NCI-H2081 (cell line): ENCODE results near the gene PTPRD.
"Not testable (repeated sequence)": the region's sequence is repeated elsewhere in the genome, so short reads cannot be mapped to it uniquely, and the experiment has no call there.

ENCODE experiments used
- DNase-seq, 2 experiments: peaks; one replicate each; lab custom pipeline; 2025; lab: John Stamatoyannopoulos, UW

Gene PTPRD

DNA sequence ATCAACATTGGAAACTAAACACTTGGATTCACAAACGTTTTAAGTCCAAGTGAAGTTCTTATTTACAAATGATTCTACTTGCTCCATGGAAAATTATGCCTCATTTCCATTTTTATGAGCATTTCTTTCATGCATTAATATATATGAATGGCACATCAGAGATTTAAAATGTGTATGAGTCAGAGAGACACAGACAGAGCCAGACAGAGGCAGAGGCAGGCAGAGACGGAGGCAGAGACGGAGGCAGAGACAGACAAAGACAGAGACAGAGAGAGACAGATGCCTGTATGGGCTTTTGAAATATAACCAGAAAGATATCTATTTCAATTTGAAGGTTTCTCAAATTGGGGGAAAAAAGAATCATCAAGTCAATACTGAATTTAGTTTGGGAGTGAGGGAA, 649.0 kb downstream of the PTPRD start:
- no peak for DNase-seq

DNA sequence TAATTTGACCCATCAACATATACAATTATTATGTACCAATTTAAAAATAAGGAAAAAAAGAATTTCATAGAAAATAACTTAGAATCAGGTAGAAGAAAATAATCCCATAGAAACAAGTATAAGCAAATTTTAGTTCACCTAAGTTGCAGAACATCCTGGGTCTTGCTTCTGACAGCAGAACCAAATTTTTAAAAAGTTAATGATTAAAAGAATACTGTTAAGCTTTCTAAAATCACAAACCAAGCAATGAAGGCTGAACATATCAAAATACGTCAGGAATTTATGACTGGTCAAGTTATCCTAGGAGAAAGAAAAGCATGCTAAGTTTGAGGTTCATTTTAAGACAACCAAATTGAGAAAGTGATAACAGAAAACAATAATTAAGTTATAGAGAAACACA, 650.9 kb downstream of the PTPRD start:
- DNase-seq, result no peak

DNA sequence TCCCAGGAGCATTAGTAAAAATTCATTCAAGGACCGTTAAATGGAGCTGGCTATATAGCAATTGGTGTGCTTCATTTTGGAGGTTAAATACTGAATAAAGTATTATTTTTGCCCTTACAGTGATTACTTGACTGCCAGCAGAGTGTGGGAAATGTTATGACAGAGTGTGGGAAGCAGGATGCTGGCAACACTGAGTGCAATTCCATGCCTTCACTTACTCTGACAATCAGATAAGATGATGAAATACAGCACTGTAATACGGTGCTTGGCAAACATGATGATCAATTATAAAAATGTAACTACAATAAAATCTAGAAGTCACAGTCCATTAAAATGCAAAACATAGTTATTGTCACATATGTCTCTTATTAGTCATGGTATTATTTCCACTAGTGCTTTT, 651.3 kb downstream of the PTPRD start:
- no peak for DNase-seq

DNA sequence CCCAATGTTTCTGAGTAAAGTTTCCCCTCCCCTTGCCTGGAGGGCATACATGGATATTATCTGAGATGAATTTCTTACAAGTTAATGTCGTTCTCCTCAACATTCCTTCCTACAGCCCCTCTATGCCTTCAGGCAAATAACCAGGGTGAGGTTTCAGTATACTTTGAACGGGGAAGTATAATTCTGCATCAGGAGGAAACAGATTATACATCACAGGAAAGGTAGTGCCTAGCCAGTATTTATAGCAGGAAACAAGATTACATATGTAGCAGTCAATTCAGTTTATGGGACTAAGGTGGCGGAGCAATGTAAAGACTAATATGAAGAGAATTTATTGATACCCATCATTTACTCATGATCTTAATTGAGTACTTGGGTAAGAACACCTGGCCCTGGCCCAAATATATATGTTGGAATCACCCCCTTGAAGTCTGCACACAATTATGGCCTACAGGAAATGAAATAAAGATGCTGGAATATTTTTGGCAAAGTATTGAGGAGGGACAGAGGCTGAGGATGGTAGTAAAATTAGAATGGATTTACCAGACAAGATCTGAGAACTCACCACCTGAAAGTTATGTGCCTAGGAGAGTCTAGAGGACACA, 661.1 kb downstream of the PTPRD start:
- no peak for DNase-seq

DNA sequence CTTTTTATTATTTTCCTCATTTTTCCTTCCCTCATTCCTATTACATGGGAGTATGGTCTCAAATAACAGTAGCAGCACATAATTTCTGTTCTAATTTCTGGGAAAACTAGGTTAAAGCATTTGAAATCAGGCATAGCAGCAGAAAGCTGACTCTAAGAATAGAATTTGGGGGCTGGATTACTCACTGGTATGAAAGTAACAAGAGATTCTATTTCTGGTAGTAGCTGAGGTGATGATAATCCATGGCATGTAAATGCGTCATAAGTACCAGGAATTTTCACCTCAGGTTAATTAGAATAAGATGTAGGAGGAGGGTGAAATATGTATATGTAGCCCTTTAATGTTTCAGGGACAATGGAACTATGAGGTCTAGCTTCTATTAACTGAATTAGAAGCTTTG, 662.0 kb downstream of the PTPRD start:
- DNase-seq, result no peak

DNA sequence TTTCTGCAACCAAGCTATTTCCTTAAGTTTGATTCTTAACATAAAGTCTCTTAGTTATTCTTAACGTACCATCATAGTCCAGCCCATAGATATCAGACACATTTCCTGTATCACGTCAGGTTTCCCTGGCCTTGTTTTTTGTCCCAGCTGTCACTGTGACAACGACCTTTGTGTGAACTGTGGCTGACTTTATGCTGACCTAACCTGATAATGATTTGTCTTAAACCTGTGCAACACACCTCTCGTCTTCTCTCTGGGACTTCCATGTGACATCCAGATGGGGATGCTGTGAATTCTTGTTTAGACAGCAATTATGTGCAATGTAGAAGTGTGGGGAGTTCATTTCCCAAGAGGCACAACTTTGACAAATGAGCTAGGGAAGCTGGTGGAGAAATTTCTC, 662.8 kb downstream of the PTPRD start:
- DNase-seq, result no peak

DNA sequence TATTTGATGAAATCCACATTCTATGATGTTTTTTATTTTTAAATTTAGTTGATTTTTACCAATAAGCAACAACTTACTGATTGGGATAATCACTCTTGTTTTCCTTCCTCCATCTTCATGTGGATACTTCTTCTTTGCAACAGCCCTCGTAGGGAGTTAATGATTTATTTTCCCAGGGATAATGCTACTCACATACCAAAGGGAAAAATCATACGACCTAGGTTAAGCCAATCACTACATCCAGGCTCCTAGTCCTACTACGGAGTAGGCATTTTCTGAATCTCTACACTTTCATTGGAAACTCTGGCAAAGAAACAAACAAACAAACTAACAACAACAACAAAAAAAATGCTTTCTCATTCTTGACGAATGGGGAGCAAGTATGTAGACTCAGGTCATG, 663.4 kb downstream of the PTPRD start:
- DNase-seq, result no peak

DNA sequence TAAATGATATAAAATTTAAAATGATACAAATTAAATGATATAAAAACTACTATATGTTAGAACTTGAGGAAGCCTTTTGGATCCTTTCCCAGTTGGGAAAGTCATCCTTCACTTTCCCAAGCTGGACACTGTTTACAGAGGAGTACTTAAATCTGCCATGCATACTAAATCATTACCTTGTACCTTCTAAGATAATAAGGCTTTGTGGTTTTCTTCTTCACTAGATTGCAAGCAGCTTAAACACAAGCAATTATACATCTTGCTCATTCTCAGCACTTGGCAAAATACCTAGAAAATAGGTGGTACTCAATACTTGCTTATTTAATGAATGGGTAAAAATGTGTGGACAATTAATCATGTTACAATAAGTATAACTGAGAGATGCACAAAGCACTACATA, 666.8 kb downstream of the PTPRD start:
- DNase-seq, result no peak

DNA sequence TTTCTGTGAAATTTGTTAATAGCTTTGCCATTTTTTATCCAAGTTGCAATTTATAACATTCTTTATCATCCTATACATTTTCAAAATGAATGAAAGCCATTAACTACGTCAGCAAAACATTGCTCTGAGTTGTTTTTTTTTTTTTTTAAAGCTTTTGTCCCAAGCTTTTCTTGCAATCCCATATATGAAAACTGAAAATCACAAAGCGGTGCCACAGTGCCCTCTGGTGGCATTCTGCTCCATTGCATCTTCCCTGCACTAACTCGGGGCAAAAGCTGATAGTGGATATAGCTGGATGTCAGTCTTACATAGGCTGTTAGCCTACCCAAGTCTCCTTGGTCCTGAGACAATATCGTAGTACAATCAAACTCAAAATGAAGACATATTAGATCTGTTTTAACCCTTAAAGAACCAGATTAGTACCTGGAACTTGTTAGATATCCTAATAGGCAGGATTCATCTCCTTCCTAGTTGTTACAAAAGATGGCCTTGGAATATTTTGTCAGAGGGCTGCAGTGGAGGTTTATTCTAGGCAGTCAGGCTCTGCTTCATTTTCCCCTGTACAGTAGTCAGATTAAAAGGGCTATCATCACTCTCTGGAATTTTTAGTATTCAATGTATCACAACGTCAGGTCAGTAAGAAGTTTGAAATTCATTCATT, 669.9 kb downstream of the PTPRD start:
- DNase-seq, result peak; percentile 58 to 76

DNA sequence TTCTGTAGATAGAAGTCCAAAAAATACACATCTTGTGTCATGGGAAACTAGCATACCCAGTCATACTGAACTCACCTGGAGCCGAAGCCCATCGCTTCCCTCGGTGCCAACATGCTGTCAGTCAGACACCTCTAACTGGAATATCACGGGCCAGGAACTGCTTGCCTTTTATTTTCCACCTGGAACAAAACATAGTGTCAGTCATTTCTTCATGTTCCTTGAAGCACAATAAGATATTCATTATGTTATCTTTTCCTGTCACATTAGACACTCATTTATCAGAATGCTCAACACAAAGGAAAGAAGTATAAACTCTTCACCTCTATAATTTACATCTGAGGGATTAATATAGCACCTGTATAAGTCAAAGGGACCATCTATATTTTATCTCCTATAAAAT, 674.4 kb downstream of the PTPRD start:
- no peak for DNase-seq

DNA sequence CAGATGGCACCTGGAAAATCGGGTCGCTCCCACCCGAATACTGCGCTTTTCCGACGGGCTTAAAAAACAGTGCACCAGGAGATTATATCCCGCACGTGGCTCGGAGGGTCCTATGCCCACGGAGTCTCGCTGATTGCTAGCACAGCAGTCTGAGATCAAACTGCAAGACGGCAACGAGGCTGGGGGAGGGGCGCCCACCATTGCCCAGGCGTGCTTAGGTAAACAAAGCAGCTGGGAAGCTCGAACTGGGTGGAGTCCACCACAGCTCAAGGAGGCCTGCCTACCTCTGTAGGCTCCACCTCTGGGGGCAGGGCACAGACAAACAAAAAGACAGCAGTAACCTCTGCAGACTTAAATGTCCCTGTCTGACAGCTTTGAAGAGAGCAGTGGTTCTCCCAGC, 681.3 kb downstream of the PTPRD start:
- not testable (repeated sequence) for DNase-seq

DNA sequence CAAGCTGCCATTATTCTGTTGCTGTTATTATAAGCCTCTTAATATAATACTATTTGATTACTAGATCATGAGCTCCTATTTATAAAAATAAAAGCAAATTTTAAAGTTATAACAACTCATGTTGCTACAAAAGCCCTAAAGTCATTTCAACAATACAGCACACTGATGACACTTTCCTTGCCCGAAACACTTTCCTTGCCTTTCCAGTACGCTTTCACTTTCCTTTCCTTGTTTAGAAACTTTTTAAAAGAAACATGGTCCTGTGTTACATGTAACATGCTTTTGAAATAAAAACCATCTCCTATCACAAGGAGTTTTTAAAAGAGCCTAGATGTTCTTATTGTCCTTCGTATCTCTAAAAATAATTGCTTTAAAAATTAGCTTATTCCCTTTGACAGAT, 688.4 kb downstream of the PTPRD start:
- DNase-seq, result no peak

DNA sequence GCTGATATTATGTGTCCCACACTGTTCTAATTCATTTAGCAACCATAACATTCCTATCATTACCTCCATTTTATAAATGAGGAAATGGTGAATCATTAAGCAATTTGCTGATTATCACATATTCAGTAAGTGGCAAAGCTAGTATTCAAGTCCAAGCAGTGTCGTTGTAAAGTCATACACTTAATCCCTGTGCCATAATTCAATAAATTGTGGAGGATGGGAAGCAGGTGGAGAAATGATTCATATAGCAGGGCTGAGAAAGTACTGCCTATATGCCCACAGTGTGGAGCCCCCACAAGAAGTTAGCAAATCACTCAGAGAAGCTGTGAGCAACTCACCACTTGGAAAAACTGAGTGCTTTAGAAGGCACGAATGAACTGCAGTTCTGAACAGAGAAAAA, 691.0 kb downstream of the PTPRD start:
- DNase-seq, result no peak

DNA sequence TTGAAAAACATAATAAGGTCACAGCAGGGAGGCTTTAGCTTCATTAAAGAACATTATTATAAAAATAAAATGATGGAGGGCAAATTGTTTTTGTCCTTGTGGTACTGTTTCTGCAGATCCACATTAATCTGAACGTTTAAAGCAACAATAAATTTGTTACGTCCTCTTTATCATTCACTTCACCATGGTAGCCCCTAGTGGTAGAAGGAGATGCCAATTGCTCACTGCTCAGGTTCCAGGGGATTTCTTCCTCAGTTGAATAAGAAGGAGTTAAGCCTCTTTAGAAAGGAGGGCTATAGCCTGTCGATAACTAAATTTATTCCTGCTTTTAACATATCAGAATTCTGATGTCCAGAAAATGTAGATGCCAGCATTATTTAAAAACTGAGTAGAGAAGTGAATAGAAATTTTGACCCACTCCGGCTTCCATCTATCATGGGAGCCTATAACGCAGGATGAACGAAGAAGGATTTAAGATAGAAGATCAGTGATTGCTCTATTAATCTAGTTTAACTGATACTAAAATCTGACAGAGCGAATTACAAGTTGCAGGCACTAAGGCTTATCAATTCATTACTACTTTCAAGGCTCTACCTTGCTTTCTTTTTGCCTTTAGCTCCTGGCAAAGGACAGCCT, 692.3 kb downstream of the PTPRD start:
- peak; percentile 14 to 54 for DNase-seq

DNA sequence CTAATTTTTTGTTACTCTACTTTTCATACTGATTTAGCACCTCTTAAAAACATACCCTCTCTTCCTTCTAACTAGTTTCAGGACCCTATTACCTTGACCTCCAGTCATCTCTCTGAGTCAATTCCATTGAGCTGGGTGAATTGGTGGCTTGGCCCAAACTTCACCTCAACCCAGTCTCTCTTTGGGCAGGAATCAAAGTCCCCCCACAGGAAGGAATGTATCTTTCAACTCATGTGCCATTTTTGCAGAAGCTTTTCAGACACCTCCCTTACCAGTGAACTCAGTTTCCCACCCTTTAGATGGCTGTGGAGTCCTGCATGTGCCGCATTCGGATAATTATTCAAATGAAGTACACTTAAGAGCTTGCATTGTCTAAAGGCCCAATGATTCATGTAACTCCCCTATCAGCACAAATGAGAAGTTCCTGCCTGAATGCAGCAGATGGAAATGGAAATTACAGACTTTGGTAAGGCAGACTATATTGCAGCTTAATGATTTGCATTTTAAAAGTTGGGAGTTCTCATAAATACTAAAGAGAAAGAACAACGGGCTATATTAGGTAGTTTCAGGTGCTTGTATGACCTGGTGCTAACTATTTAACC, 693.5 kb downstream of the PTPRD start:
- no peak for DNase-seq

DNA sequence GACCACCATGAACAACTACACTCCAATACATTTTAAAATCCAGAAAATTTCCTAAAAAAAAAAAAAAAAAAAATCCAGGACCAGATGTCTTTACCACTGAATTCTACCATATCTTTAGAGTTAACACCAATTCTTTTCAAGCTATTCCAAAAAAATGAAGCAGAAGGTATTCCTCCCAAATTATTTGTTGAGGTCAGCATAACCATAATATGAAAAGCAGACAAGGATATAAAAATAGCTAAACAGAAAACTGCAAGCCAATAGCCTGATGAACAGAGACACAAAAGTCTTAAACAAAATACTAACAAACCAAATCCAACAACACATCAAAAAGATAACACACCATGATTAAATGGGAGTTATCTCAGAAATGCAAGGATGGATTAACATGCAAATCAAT, 695.4 kb downstream of the PTPRD start:
- DNase-seq, result no peak

DNA sequence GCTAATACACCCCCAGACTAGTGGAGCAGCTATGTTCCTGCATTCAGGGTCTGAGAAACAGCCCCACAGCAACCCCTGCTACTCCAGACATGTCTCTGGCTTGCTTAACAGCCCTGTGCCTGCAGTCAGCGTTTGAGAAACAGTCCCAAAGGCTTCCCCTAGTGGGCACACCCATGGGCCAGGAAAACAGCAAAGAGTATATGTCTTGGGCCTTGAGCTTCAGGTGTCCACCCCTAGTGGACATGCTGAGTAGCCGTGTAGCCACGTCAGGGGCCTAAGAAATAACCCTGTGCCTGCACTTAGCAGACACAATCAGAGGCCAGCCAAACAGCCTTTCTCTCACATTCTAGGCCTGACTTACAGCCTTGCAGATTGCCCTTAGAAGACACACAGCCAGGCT, 698.6 kb downstream of the PTPRD start:
- no peak for DNase-seq

DNA sequence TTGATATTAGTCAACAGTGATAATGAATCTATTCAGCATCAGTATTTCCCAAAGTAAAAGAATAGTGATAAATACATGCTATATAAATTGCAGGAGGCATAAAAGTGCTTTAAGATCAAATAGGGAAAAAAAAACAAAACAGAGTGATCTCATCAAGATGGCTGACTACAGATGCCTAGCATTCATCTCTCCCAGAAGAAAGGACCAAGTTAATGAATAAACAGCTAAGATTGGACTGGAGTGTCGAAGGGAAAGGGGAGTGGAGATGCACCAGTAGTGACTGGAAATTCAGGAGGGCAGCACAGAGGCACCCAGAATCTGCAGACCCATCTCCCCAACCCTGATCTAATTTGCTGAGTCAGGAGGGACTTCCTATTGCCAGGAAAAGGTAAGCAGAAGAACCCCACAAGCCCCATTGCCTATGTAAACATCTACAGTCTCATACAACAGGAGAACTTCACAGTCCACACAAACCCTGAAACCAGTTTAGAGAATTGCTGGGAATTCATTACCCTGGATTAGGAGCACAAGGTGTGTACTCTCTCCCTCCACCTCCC, 699.4 kb downstream of the PTPRD start:
- no peak for DNase-seq

DNA sequence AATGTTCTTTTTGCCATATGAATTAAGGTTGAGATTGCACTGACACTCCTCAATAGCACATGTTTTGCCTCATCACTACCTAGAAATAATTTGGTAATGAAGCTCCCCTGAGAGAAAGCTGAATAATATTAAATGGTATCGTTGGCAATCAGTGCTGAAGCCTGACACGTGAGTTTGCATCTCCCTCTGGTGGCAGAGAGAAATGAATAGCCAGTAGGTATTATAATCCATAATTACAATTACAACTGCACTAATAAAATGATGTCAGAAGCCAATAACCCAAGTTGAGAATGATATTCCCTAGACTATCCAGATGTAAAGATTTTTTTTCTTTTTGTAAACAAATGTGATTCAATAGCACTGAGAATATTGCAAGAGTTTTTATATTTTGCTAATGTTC, 700.3 kb downstream of the PTPRD start:
- peak; percentile 29 to 62 for DNase-seq

DNA sequence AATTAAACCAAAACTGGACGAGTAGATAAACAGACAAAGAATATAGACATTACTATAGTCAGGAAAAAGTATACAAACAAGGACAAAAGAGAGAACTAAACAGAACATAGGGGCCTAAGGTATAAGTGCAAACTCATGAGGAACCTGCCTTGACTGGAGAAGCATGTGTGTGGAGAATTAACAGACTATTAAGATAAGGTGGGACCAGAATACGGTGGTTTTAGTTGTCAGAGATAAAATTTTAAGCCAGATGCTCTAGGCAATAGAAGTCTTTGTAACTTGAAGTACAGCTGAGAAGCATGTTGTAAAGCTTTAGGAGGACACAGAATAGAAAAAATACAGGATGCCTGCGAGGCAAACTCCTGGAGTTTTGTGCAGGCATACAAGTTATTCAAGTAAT, 707.1 kb downstream of the PTPRD start:
- DNase-seq, result no peak

DNA sequence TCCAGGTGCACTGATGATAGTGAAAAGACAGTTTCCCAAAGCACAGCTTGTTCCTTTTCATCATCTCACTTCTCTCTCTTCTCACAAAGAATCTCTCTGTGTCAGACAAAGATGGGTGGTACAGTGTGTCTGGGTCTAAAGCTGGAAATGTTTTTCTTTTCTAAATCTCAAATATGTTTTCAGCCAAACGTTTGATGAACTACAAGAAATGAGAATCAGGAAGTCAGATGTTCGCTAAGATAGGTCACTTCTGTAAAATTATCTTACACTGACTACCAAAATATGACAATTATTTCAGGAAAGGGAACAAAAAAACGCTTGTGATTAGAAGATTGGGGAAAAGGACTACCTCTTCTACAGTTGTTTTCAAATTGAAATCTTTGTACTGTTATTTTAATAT, 708.8 kb downstream of the PTPRD start:
- no peak for DNase-seq

DNA sequence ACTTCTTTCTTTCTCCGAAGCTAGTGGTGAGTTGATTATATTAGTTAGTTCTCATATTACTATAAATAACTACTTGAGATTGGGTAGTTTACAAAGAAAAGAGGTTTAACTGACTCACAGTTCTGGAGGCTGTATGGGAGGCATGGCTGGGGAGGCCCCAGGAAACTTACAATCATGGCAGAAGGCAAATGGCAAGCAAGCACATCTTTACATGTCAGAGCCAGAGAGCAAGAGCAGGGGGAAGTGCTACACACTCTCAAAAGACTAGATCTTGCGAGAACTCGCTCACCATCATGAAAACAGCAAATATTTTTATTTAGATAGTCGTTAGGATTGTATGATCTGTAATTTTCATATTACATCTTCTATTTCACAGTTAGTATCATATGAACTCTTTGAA, 711.2 kb downstream of the PTPRD start:
- no peak for DNase-seq

DNA sequence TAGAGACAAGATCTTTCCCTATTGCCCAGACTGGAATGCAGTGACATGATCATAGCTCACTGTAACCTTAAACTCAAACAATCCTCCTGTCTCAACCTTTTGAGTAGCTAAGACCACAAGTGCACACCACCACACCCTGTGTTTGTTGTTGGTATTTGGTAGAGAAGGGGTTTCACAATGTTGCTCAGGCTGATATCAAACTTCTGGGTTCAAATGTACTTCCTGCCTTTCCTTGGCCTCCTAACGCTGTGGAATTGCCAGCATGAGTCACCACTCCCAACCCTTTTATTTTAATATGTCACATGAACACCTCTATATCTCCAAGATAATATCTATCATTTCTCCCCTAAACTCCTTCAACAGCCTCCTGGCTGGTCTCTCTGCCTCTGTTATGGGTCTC, 719.0 kb downstream of the PTPRD start:
- DNase-seq, result no peak
